GM21526 (cell line): ENCODE measurements around the gene PRAME.
A peak's percentile ranks its signal among the peaks of the same experiment; 100 is the strongest.
"Not testable (repeated sequence)": the region's sequence is repeated elsewhere in the genome, so short reads cannot be mapped to it uniquely, and the experiment has no call there.

Experiments used
- ATAC-seq: cut with Tn5 transposase; IDR thresholded peaks from one replicate; pipeline ENCODE4 v1.9.1; 2021; ENCODE audit warnings: moderate library complexity; ENCODE audit not compliant: unreplicated experiment, low FRiP score

PRAME gene

GRCh38 chr22:22526125-22526912 lies 32.7 kb downstream of the PRAME start:
- no peak for ATAC-seq

- no peak for ATAC-seq
Measured at GRCh38 chr22:22523494-22523893, 35.6 kb downstream of the PRAME start.

DNA sequence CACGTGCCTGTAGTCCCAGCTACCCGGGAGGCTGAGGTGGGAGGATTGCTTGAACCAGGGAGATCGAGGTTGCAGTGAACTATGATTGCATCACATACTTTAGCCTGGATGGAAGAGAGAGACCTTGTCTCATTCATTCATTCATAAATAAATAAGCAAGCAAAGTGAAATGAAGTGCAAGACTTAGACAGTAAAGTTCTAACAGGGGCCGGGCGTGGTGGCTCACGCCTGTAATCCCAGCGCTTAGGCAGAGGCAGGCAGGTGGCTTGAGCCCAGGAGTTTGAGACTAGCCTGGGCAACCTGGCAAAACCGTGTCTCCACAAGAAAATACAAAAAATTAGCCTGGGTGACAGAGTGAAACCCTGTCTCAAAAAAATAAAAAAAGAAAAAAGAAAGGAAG lies 37.4 kb downstream of the PRAME start:
- no peak for ATAC-seq

- no peak for ATAC-seq
Measured at GRCh38 chr22:22520667-22521602, 38.1 kb downstream of the PRAME start.

DNA sequence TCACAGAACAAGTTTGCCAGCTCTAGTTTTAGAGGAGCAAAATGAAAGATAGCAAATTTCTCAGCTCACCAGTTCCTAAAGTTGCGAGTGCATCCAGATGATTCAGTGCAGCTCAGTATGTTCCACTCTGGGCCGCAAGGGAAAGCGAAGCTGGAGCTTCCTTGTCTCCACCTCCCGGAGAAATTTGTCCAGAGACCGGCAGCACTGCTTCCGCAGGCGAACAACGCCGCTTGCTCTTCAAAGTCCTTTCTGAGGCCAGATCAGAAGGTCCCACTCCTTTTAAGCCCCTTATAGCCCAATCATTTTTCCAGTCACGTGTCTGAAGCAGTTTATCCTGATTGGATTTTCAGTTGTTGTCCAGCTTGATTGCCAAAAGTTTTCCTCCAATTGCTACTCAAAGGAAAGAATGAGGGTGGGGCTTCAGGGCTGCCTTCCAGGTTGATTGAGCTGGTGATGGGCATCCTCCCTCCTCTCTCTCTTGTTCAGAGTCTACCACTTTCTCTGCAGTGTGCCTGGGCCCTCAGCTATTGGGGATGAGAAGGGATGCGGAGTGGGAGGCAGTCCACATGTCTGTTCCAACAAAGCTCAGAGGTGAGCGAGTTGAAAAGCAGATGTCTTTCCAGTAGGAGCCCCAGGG lies 38.9 kb downstream of the PRAME start, which contains the start of gene ZNF280A:
TSS of gene ZNF280A (minus strand) at position 251 of the 637 bp plus-strand sequence. CDS start 4,640 bp downstream, outside the sequence.
- no peak for ATAC-seq

- ATAC-seq = no peak
Measured at GRCh38 chr22:22519591-22519990, 39.5 kb downstream of the PRAME start.

- ATAC-seq = no peak
Measured at GRCh38 chr22:22516992-22517391, 42.1 kb downstream of the PRAME start.

GRCh38 chr22:22515890-22516289 lies 43.2 kb downstream of the PRAME start:
- ATAC-seq = no peak

DNA sequence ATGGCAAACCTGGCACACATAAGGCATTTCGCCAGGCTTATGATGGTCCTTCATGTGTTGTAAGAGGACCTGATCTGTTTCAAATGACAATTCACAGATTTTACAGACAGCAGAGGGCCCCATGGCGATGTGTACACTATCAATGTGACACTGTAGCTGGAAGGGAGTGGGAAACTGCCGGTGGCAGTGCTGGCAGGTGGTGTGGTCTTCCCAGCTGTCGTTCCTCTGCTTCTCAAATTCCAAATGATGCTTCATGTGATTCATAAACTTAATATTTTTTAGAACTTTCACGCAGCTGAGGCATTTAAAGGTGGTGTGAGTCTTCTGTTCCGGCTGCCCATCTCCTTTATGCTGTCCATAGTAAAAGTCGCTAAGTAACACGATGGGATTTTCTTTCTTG lies 44.6 kb downstream of the PRAME start:
- not testable (repeated sequence) for ATAC-seq

GRCh38 chr22:22513619-22514018 lies 45.4 kb downstream of the PRAME start:
- ATAC-seq = no peak

DNA sequence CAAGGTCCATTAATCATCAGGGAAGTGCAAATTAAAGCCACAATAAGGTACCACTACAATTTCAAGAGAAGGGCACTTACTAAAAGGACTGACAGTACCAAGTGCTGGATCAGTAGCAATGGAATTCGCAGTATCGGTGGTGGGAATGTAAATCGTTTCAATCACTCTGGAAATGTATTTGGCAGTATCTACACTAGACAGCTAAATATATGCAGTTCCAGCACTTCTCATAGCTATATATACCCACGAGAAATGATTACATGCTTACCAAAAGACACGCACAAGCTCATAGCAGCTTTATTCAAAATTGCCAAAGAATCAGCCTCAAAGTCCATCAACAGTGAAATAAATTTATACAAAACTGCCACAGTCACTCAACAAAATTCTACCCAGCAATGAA lies 46.1 kb downstream of the PRAME start:
- no peak for ATAC-seq

GRCh38 chr22:22510833-22511232 lies 48.2 kb downstream of the PRAME start:
- ATAC-seq = not testable (repeated sequence)

- not testable (repeated sequence) for ATAC-seq
Measured at GRCh38 chr22:22509912-22510311, 49.2 kb downstream of the PRAME start.

GRCh38 chr22:22508274-22509176 lies 50.5 kb downstream of the PRAME start, which contains the start of gene ZNF280B:
Gene ZNF280B, minus strand, starts transcription at chr22:22508742. Its CDS starts 19,344 bp downstream, at chr22:22489398.
- ATAC-seq = peak; percentile 87

DNA sequence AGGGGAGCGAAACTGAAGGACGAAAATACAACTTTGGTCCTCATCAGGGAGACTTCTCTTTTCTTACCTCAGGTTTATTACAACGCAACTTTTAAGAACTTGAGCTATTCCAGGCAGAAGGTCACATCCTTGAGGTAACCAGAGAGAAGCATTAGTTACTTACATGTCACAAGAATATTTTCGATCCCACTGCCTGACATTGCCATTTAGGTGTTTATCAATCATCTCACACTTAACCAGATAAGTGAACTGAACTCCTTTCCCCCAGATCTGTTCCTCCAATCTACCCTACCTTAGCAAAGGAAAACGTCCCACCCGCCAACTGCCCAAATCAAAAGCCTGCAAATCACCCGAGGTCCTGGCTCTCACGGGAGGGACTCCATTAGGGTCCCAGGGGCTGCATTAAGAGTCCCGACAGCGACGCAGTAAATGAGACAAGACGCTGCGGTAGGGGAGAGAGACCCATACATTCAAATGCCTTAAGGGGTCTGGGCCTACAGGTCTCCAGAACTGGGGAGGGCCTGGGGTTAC lies 51.3 kb downstream of the PRAME start:
- ATAC-seq = peak; percentile 14

DNA sequence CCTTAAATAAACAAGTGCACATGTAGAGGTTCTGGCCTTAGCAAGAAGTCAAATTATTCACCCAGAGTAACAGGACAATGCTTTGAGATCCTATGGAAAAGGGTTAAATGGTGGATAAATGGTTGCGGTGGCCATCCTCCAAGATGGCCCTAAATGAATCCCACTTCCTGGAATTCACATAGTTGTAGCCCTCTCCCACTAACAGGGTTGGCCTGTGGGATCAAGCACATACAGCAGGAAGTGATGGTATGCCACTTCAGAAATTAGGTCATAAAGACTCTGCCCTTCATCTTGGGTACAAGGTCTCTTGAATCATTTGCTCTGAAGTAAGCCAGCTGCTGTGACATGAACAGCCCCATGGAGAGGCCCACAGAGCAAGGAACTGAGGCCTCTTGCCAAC lies 52.3 kb downstream of the PRAME start:
- ATAC-seq = no peak

- ATAC-seq = no peak
Measured at GRCh38 chr22:22498267-22498666, 60.8 kb downstream of the PRAME start.
